ENCODE measurements around the gene ERCC8.

The ERCC8 gene

DNA sequence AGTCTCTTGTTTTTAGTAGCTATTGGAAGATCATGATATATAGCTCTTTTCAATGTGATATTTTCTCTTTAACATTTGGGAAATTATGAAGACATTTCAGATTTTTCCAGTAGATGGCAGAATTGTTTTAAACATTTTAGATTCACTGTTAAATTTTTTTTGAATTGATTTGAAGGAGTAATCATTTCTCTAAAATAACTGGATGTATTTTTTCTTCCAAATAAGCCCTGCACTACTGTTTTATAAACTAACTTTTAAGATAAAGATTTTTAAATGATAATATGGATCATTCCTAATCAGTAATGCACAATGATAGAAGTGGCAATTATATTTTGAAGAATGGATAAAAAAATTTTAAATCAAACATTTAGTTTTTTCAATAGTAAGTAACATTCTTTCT lies 14.3 kb upstream of the ERCC8 start:
- Mint-ChIP-seq H3K36me3 (ENCODE audit: low read depth) (peaks cover 15% of the 10 kb centered on the region), H3K27me3 (ENCODE audit: low read depth, poor library complexity) (no peaks in the 10 kb centered on the region), H3K4me1 (no peaks in the 10 kb centered on the region), H3K9me3 (peaks cover 26% of the 10 kb centered on the region), H3K4me3 (no peak overlapping the region), H3K27ac (no peak overlapping the region)
- TF ChIP-seq, protein P1, sequence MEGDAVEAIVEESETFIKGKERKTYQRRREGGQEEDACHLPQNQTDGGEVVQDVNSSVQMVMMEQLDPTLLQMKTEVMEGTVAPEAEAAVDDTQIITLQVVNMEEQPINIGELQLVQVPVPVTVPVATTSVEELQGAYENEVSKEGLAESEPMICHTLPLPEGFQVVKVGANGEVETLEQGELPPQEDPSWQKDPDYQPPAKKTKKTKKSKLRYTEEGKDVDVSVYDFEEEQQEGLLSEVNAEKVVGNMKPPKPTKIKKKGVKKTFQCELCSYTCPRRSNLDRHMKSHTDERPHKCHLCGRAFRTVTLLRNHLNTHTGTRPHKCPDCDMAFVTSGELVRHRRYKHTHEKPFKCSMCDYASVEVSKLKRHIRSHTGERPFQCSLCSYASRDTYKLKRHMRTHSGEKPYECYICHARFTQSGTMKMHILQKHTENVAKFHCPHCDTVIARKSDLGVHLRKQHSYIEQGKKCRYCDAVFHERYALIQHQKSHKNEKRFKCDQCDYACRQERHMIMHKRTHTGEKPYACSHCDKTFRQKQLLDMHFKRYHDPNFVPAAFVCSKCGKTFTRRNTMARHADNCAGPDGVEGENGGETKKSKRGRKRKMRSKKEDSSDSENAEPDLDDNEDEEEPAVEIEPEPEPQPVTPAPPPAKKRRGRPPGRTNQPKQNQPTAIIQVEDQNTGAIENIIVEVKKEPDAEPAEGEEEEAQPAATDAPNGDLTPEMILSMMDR (IDR thresholded peaks at IDR 0.05) = no peak
- DNase-seq = no peak

DNA sequence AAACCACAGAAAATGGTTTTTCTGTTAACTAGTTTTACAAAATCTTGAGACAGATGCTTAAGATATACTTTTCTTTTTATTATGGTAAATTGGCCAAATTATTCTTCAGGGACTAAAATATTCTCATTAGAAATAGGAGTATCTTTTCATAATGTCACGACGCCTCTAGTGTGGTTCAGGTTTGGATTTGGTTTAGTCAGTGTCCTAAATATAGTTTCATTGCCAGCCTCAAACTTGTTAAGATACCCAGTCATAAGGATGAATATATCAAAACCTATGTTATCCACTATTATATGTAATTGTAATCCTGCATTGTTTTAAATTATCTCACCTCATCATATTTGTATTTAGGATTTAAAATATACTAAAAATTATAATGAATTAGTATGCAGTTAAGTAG lies 13.8 kb upstream of the ERCC8 start:
- no peak overlapping the region for H3K27ac Mint-ChIP-seq
- TF ChIP-seq, protein P1 (IDR thresholded peaks at IDR 0.05) = no peak
- H3K9me3 Mint-ChIP-seq = peaks cover 27% of the 10 kb centered on the region
- peaks cover 15% of the 10 kb centered on the region for H3K36me3 Mint-ChIP-seq (ENCODE audit: low read depth)
- H3K4me1 Mint-ChIP-seq = no peaks in the 10 kb centered on the region
- no peak for DNase-seq
- no peaks in the 10 kb centered on the region for H3K27me3 Mint-ChIP-seq (ENCODE audit: low read depth, poor library complexity)
- no peak overlapping the region for H3K4me3 Mint-ChIP-seq

DNA sequence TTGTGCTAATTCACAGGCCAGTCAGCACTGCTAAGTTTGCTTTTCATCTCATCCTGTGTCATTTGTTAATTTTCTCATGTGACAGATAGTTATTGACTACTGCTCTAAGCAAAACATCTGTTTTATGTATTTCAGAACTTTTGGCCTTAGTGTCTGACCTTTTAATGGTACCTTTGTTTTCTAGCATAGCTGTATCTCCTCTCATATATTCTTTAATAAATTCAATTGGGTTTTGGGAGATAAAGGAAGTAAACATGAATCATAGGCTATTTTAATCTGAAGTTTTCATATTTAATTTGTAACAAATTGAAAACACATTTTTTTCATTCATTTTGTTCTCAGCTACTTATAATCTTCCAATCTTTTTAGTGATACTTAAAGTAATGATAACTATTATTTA lies 13.2 kb upstream of the ERCC8 start:
- Mint-ChIP-seq H3K4me3 (no peak overlapping the region), H3K4me1 (no peaks in the 10 kb centered on the region), H3K9me3 (peaks cover 25% of the 10 kb centered on the region), H3K27me3 (ENCODE audit: low read depth, poor library complexity) (no peaks in the 10 kb centered on the region), H3K27ac (no peak overlapping the region), H3K36me3 (ENCODE audit: low read depth) (peaks cover 15% of the 10 kb centered on the region)
- TF ChIP-seq, protein P1 (IDR thresholded peaks at IDR 0.05) = no peak
- DNase-seq = no peak

DNA sequence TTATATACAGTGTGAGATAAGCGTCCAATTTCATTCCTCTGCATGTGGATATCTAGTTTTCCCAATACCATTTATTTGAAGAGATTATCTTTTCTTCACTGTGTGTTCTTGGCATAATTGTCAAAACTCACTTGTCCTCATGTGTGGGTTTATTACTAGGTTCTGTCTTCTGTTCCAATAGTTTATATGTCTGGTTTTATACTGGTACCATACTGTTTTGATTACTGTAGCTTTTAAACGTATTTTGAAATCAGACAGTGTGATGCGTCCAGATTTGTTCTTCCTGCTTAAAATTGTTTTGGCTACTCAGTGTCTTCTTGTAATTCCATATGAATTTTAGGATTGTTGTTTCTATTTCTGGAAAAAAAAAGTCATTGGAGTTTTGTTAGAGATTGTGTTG lies 10.4 kb upstream of the ERCC8 start:
- TF ChIP-seq, protein P1 (IDR thresholded peaks at IDR 0.05) = no peak
- peaks cover 25% of the 10 kb centered on the region for H3K9me3 Mint-ChIP-seq
- DNase-seq = no peak
- no peaks in the 10 kb centered on the region for H3K27me3 Mint-ChIP-seq (ENCODE audit: low read depth, poor library complexity)
- H3K4me3 Mint-ChIP-seq = no peak overlapping the region
- no peak overlapping the region for H3K27ac Mint-ChIP-seq
- no peaks in the 10 kb centered on the region for H3K4me1 Mint-ChIP-seq
- peaks cover 28% of the 10 kb centered on the region for H3K36me3 Mint-ChIP-seq (ENCODE audit: low read depth)

DNA sequence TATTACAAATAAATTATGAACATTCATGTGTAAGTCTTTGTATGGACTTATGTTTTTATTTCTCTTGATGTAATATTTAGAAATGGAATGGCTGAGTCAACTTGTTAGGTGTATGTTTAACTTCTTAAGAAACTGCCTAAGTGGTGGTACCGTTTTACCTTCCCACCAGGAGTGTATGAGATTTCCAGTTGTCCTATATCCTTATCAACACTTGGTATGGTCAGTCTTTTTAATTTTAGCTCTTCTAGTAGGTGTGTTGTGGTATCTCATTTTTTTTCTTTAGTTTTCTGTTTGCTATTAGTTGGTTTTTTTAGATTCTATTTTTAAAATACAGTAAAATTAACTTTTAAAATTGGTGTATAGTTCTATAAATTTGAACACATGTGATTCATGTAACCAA lies 3.9 kb upstream of the ERCC8 start:
- Mint-ChIP-seq H3K27me3 (ENCODE audit: low read depth, poor library complexity) (no peaks in the 10 kb centered on the region), H3K4me1 (peaks cover 7% of the 10 kb centered on the region), H3K9me3 (peaks cover 26% of the 10 kb centered on the region), H3K4me3 (no peak overlapping the region), H3K36me3 (ENCODE audit: low read depth) (peaks cover 41% of the 10 kb centered on the region), H3K27ac (no peak overlapping the region)
- DNase-seq = no peak
- TF ChIP-seq, protein P1 (IDR thresholded peaks at IDR 0.05) = no peak

DNA sequence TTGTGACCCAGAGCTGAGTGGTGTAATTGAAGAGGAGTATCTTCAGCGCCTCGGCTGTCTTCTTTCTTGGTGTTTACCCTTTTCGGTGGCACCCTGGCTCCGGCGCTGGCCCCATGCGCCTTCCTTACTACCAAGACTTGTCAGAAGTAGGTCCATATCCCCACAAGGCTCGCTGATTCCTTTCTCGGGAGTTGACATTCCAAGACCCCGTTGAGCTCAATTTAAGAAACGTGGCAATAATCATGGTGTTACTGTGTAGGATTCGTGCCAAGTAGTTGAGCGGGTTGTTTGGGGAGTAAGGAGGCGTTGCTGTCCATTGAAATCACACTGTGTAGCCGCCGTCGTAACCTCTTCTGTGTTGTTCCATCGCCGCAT lies 930 bp upstream of the ERCC8 start:
- TF ChIP-seq, protein P1 (IDR thresholded peaks at IDR 0.05) = no peak
- no peak for DNase-seq
- peaks cover 40% of the 10 kb centered on the region for H3K9me3 Mint-ChIP-seq
- H3K27ac Mint-ChIP-seq = no peak overlapping the region
- no peak overlapping the region for H3K4me3 Mint-ChIP-seq
- peaks cover 7% of the 10 kb centered on the region for H3K4me1 Mint-ChIP-seq
- H3K27me3 Mint-ChIP-seq (ENCODE audit: low read depth, poor library complexity) = no peaks in the 10 kb centered on the region
- peaks cover 53% of the 10 kb centered on the region for H3K36me3 Mint-ChIP-seq (ENCODE audit: low read depth)

Measured in nephron progenitor cell (in vitro differentiated cells).